Naive thymus-derived CD4-positive, alpha-beta T cell (primary cell): ENCODE data around the gene SNX21. TPM values are rescaled to one million over a fixed set of nuclear protein-coding genes. Genes with fewer than 3 reads are reported as not detected.
A peak's percentile ranks its signal among the peaks of the same experiment; 100 is the strongest.

ENCODE experiments used
- ATAC-seq: fragments of 150-1000 bp; cut with Tn5 transposase; 2 replicates; pipeline ENCODE4 v1.10.0; 2021; ENCODE audit warnings: mild to moderate bottlenecking, moderate library complexity
- CTCF ChIA-PET: fragments of 350-600 bp; sonication (Branson Sonifier 250); formaldehyde crosslinking; loops from one replicate; lab custom pipeline; 2021; ENCODE audit warnings: antibody characterized with exemption; lab: Charles Lee
- POLR2A ChIA-PET: fragments of 350-600 bp; sonication (Branson Sonifier 250); formaldehyde crosslinking; loops from one replicate; lab custom pipeline; 2021; ENCODE audit warnings: antibody characterized with exemption, inconsistent platforms; lab: Charles Lee
- DNase-seq, 9 donors: peaks; one replicate each; pipeline versions ENCODE4 v3.0.0 to v3.0.0-alpha.2; 2020 to 2022; ENCODE audit warnings: mixed read lengths in 1 of 9
- H3K27ac ChIP-seq: one replicate; pipeline ENCODE4 v1.7.0; 2013; ENCODE audit warnings: mild to moderate bottlenecking, low read depth, low read length, moderate library complexity
- H3K27me3 ChIP-seq, 2 donors: one replicate each; pipeline ENCODE4 v1.7.0; 2013; ENCODE audit warnings: low read length in 2 of 2, mild to moderate bottlenecking in 2 of 2, moderate library complexity in 2 of 2; ENCODE audit not compliant: control insufficient read depth in 2 of 2, insufficient read depth in 2 of 2
- H3K36me3 ChIP-seq, 3 experiments: 1 replicate in 2 of 3; 2 replicates in 1 of 3; pipeline ENCODE4 v1.7.0; 2013; ENCODE audit warnings: low read length in 3 of 3, mild to moderate bottlenecking in 3 of 3, moderate library complexity in 1 of 3; ENCODE audit not compliant: insufficient read depth in 3 of 3, control insufficient read depth in 2 of 3
- H3K4me1 ChIP-seq, 2 donors: one replicate each; pipeline ENCODE4 v1.7.0; 2013; ENCODE audit warnings: low read length in 2 of 2, mild to moderate bottlenecking in 2 of 2, moderate library complexity in 1 of 2; ENCODE audit not compliant: control insufficient read depth in 2 of 2, insufficient read depth in 2 of 2
- H3K4me3 ChIP-seq: 2 replicates; pipeline ENCODE4 v1.7.0; 2013; ENCODE audit warnings: mild to moderate bottlenecking, low read length
- H3K9me3 ChIP-seq, 3 experiments: 1 replicate in 2 of 3; 2 replicates in 1 of 3; pipeline ENCODE4 v1.7.0; 2013; ENCODE audit warnings: low read length in 3 of 3; ENCODE audit not compliant: control insufficient read depth in 2 of 3
- H3K27ac Mint-ChIP-seq, 9 donors: one replicate each; pipeline ENCODE4 v1.8.0; 2020 to 2022; ENCODE audit warnings: mixed read lengths in 9 of 9, mild to moderate bottlenecking in 8 of 9, moderate library complexity in 5 of 9, inconsistent platforms in 2 of 9
- H3K27me3 Mint-ChIP-seq, 5 donors: one replicate each; pipeline ENCODE4 v1.8.0; 2021 to 2022; ENCODE audit warnings: mixed read lengths in 5 of 5, mild to moderate bottlenecking in 1 of 5
- H3K36me3 Mint-ChIP-seq, 5 donors: one replicate each; pipeline ENCODE4 v1.8.0; 2020 to 2022; ENCODE audit warnings: mixed read lengths in 5 of 5, mild to moderate bottlenecking in 3 of 5, inconsistent platforms in 1 of 5
- H3K4me1 Mint-ChIP-seq, 7 donors: one replicate each; pipeline ENCODE4 v1.8.0; 2020 to 2022; ENCODE audit warnings: mixed read lengths in 7 of 7, mild to moderate bottlenecking in 3 of 7, inconsistent platforms in 1 of 7
- H3K4me3 Mint-ChIP-seq, 10 donors: one replicate each; pipeline ENCODE4 v1.8.0; 2020 to 2022; ENCODE audit warnings: mild to moderate bottlenecking in 10 of 10, mixed read lengths in 10 of 10, moderate library complexity in 6 of 10, inconsistent platforms in 2 of 10
- H3K9me3 Mint-ChIP-seq, 11 donors: one replicate each; pipeline ENCODE4 v1.8.0; 2020 to 2022; ENCODE audit warnings: mixed read lengths in 11 of 11, mild to moderate bottlenecking in 4 of 11, inconsistent platforms in 1 of 11, moderate library complexity in 1 of 11
- intact Hi-C, 2 donors: fragments of 100-400 bp; cut with micrococcal nuclease; formaldehyde crosslinking; loops; one replicate each; pipeline ENCODE4 v1.15.1; 2023
- polyA plus RNA-seq, 2 donors: library from polyadenylated mRNA; unstranded; fragments of 300-500 nt; fragmentation: Illumina TruSeq; gene quantifications; one replicate each; pipeline ENCODE4 v1.2.3, GENCODE V29; 2021
- total RNA-seq, 6 experiments: library from RNA in 5 of 6; stranded (reverse) in 5 of 6; gene quantifications; 1 replicate in 5 of 6; 2 replicates in 1 of 6; pipeline ENCODE4 v1.2.3 and lab custom pipeline; 2021 to 2026

Gene SNX21
- total and polyA plus RNA-seq, 7 experiments from 2014 or later: 0.30 to 4.9 (median 1.1) TPM

- ChIA-PET CTCF (no interaction called here), POLR2A (no interaction called here)
- H3K27ac ChIP-seq: no peak overlapping the region
- intact Hi-C loops: no loop called here
- no peak overlapping the region for H3K4me3 ChIP-seq
- no peaks in the 10 kb centered on the region for H3K9me3 ChIP-seq
- peaks cover 8 to 30% (median 15%) of the 10 kb centered on the region in 7 donors for H3K4me1 Mint-ChIP-seq
- peaks cover 0 to 10% (median 0%) of the 10 kb centered on the region in 5 donors for H3K36me3 Mint-ChIP-seq
- H3K27ac Mint-ChIP-seq: no peak overlapping the region
- ATAC-seq (no peak), DNase-seq (no peak)
- H3K36me3 ChIP-seq: no peaks in the 10 kb centered on the region
- H3K9me3 Mint-ChIP-seq: no peaks in the 10 kb centered on the region
- H3K4me1 ChIP-seq: peaks cover 0 to 7% of the 10 kb centered on the region in 2 donors
- H3K27me3 Mint-ChIP-seq: peaks cover 22 to 32% (median 30%) of the 10 kb centered on the region in 5 donors
- peaks cover 3 to 10% of the 10 kb centered on the region in 2 donors for H3K27me3 ChIP-seq
- no peak overlapping the region for H3K4me3 Mint-ChIP-seq
Measured at GRCh38 chr20:45819466-45819865, 14.1 kb upstream of the SNX21 start.

GRCh38 chr20:45821947-45822346, 11.7 kb upstream of the SNX21 start:
- no peaks in the 10 kb centered on the region for H3K9me3 Mint-ChIP-seq
- H3K4me1 Mint-ChIP-seq: peaks cover 12 to 26% (median 20%) of the 10 kb centered on the region in 7 donors
- H3K27me3 ChIP-seq: peaks cover 3 to 10% of the 10 kb centered on the region in 2 donors
- peaks cover 0 to 2% (median 0%) of the 10 kb centered on the region in 5 donors for H3K36me3 Mint-ChIP-seq
- no peak overlapping the region for H3K27ac ChIP-seq
- DNase-seq (no peak), ATAC-seq (no peak)
- peak overlapping the region in 3 of 10 donors; percentile 1 to 43 (median 39) for H3K4me3 Mint-ChIP-seq
- H3K36me3 ChIP-seq: no peaks in the 10 kb centered on the region
- peaks cover 0 to 7% of the 10 kb centered on the region in 2 donors for H3K4me1 ChIP-seq
- intact Hi-C loops: no loop called here
- H3K27me3 Mint-ChIP-seq: peaks cover 22 to 36% (median 33%) of the 10 kb centered on the region in 5 donors
- ChIA-PET POLR2A (no interaction called here), CTCF (no interaction called here)
- no peak overlapping the region for H3K27ac Mint-ChIP-seq
- H3K4me3 ChIP-seq: no peak overlapping the region
- no peaks in the 10 kb centered on the region for H3K9me3 ChIP-seq

GRCh38 chr20:45822857-45823256, 10.7 kb upstream of the SNX21 start:
- CTCF ChIA-PET: no interaction called here

GRCh38 chr20:45823949-45824835, 9.4 kb upstream of the SNX21 start:
- ATAC-seq (peak; percentile 70), DNase-seq (peak; percentile 23 to 48 (median 30))
- Mint-ChIP-seq H3K9me3 (no peaks in the 10 kb centered on the region), H3K4me1 (peaks cover 12 to 26% (median 19%) of the 10 kb centered on the region in 7 donors), H3K36me3 (peaks cover 0 to 2% (median 0%) of the 10 kb centered on the region in 5 donors), H3K27ac (peak overlapping the region in 5 of 9 donors; percentile 21 to 73 (median 51)), H3K27me3 (peaks cover 22 to 40% (median 33%) of the 10 kb centered on the region in 5 donors), H3K4me3 (peak overlapping the region; percentile 75 to 88 (median 84))
- peak overlapping the region; percentile 29 for H3K4me3 ChIP-seq
- H3K9me3 ChIP-seq: no peaks in the 10 kb centered on the region
- no peaks in the 10 kb centered on the region for H3K36me3 ChIP-seq
- POLR2A ChIA-PET: interaction anchor here (0.7 to 1.2 kb wide), 5 partner anchors 10 to 110 kb away, joined by 3 to 5 read pairs (median 3); partner anchors contain the start of genes DNTTIP1, PCIF1 and WFDC3
- peaks cover 3 to 10% of the 10 kb centered on the region in 2 donors for H3K27me3 ChIP-seq
- H3K4me1 ChIP-seq: peaks cover 0 to 7% of the 10 kb centered on the region in 2 donors
- CTCF ChIA-PET: interaction anchor here (0.7 to 1.2 kb wide), 3 partner anchors 9 to 126 kb away, joined by 3 read pairs; partner anchors contain the start of gene SNX21
- H3K27ac ChIP-seq: no peak overlapping the region
- intact Hi-C loops: loop anchor here in 1 of 2 donors (1.0 kb wide), 2 partner anchors 67 to 139 kb away; partner anchors contain the start of genes CTSA and NEURL2

More at GRCh38 chr20:45822857-45823256, 10.7 kb upstream of the SNX21 start:
- H3K36me3 ChIP-seq: no peaks in the 10 kb centered on the region
- ATAC-seq (no peak), DNase-seq (no peak)
- H3K4me1 ChIP-seq: peaks cover 0 to 7% of the 10 kb centered on the region in 2 donors
- POLR2A ChIA-PET: no interaction called here
- peak overlapping the region in 4 of 10 donors; percentile 17 to 88 (median 33) for H3K4me3 Mint-ChIP-seq
- H3K9me3 Mint-ChIP-seq: no peaks in the 10 kb centered on the region
- peaks cover 3 to 10% of the 10 kb centered on the region in 2 donors for H3K27me3 ChIP-seq
- no peaks in the 10 kb centered on the region for H3K9me3 ChIP-seq
- H3K4me1 Mint-ChIP-seq: peaks cover 12 to 26% (median 19%) of the 10 kb centered on the region in 7 donors
- H3K27ac Mint-ChIP-seq: no peak overlapping the region
- intact Hi-C loops: no loop called here
- peaks cover 22 to 36% (median 33%) of the 10 kb centered on the region in 5 donors for H3K27me3 Mint-ChIP-seq
- no peak overlapping the region for H3K4me3 ChIP-seq
- no peak overlapping the region for H3K27ac ChIP-seq
- H3K36me3 Mint-ChIP-seq: peaks cover 0 to 2% (median 0%) of the 10 kb centered on the region in 5 donors

- no peak for ATAC-seq
- Histone ChIP-seq H3K36me3 (no peaks in the 10 kb centered on the region), H3K4me1 (peaks cover 0 to 7% of the 10 kb centered on the region in 2 donors), H3K27me3 (peaks cover 3 to 10% of the 10 kb centered on the region in 2 donors), H3K9me3 (no peaks in the 10 kb centered on the region), H3K27ac (no peak overlapping the region), H3K4me3 (no peak overlapping the region)
- Mint-ChIP-seq H3K27me3 (peaks cover 22 to 43% (median 28%) of the 10 kb centered on the region in 5 donors), H3K9me3 (no peaks in the 10 kb centered on the region), H3K4me1 (peaks cover 12 to 26% (median 19%) of the 10 kb centered on the region in 7 donors), H3K4me3 (no peak overlapping the region), H3K36me3 (peaks cover 0 to 2% (median 0%) of the 10 kb centered on the region in 5 donors), H3K27ac (no peak overlapping the region)
- intact Hi-C loops: no loop called here
- CTCF ChIA-PET: no interaction called here
- POLR2A ChIA-PET: interaction anchor here (0.6 to 0.7 kb wide), 2 partner anchors 9 to 30 kb away, joined by 3 to 5 read pairs; partner anchors contain the start of gene ACOT8
- DNase-seq: no peak
Measured at GRCh38 chr20:45826381-45827019, 7.1 kb upstream of the SNX21 start.

GRCh38 chr20:45827030-45827652, 6.5 kb upstream of the SNX21 start, which contains the start of gene TNNC2:
Gene TNNC2 (minus strand): TSS chr20:45827312. CDS start chr20:45827248, 64 bp downstream.
- CTCF ChIA-PET: no interaction called here
- H3K4me3 Mint-ChIP-seq: no peak within 1 kb of the TSS
- Histone ChIP-seq H3K4me1 (peaks cover 0 to 7% of the 10 kb centered on the region in 2 donors), H3K9me3 (no peaks in the 10 kb centered on the region), H3K27ac (no peak within 1 kb of the TSS), H3K36me3 (no peaks in the 10 kb centered on the region), H3K4me3 (no peak within 1 kb of the TSS), H3K27me3 (peaks cover 3 to 10% of the 10 kb centered on the region in 2 donors)
- peaks cover 0 to 2% (median 0%) of the 10 kb centered on the region in 5 donors for H3K36me3 Mint-ChIP-seq
- H3K9me3 Mint-ChIP-seq: no peaks in the 10 kb centered on the region
- peaks cover 12 to 23% (median 16%) of the 10 kb centered on the region in 7 donors for H3K4me1 Mint-ChIP-seq
- peaks cover 19 to 45% (median 25%) of the 10 kb centered on the region in 5 donors for H3K27me3 Mint-ChIP-seq
- no peak for ATAC-seq
- POLR2A ChIA-PET: interaction anchor here (0.7 kb wide), 1 partner anchor 30 kb away, joined by 3 read pairs; the partner anchor contains the start of gene ACOT8
- no peak within 1 kb of the TSS for H3K27ac Mint-ChIP-seq
- DNase-seq: no peak
- intact Hi-C loops: no loop called here
